DND-41 (cell line): ENCODE results near the gene OTUD3.

Experiments
- ATAC-seq: fragments of 200-7000 bp; cut with Tn5 transposase; 3 replicates; pipeline ENCODE4 v1.9.1; 2021; ENCODE audit warnings: low read depth; ENCODE audit not compliant: insufficient read depth
- DNase-seq: peaks from one replicate; pipeline ENCODE4 v3.0.0-alpha.2; 2020
- H2AFZ ChIP-seq: 2 replicates; pipeline ENCODE4 v1.6.0; 2012; ENCODE audit warnings: low read depth, low read length
- H3K27ac ChIP-seq: 2 replicates; pipeline ENCODE4 v1.5.1; 2012; ENCODE audit warnings: low read length, inconsistent platforms
- H3K27me3 ChIP-seq: fragments of 200-600 bp; sonication (generic); 2 replicates; pipeline ENCODE4 v1.6.0; 2012; ENCODE audit warnings: low read length, mild to moderate bottlenecking, inconsistent platforms; ENCODE audit not compliant: insufficient read depth, poor library complexity
- H3K36me3 ChIP-seq: 2 replicates; pipeline ENCODE4 v1.5.1; 2012; ENCODE audit warnings: low read length, inconsistent platforms; ENCODE audit not compliant: insufficient read depth
- H3K4me1 ChIP-seq: 2 replicates; pipeline ENCODE4 v1.5.1; 2012; ENCODE audit warnings: mild to moderate bottlenecking, low read length; ENCODE audit not compliant: insufficient read depth
- H3K4me2 ChIP-seq: 2 replicates; pipeline ENCODE4 v1.6.0; 2012; ENCODE audit warnings: mild to moderate bottlenecking, moderate library complexity, low read length, inconsistent platforms; ENCODE audit not compliant: insufficient read depth
- H3K4me3 ChIP-seq, 2 experiments: fragments of 200-600 bp in 1 of 2; shearing (Covaris generic) in 1 of 2; 2 replicates each; pipeline ENCODE4 v1.5.1; 2012 to 2016; ENCODE audit warnings: inconsistent platforms in 2 of 2, low read length in 2 of 2, mild to moderate bottlenecking in 2 of 2, low read depth in 1 of 2, moderate library complexity in 1 of 2
- H3K79me2 ChIP-seq: 2 replicates; pipeline ENCODE4 v1.6.0; 2012; ENCODE audit warnings: low read length, inconsistent platforms; ENCODE audit not compliant: insufficient read depth
- H3K9ac ChIP-seq: 2 replicates; pipeline ENCODE4 v1.6.0; 2012; ENCODE audit warnings: low read depth, mild to moderate bottlenecking, inconsistent platforms, low read length, moderate library complexity
- H3K9me3 ChIP-seq: 2 replicates; pipeline ENCODE4 v1.5.1; 2012; ENCODE audit warnings: low read length, moderate library complexity, mild to moderate bottlenecking, inconsistent platforms; ENCODE audit not compliant: insufficient read depth, severe bottlenecking
- H4K20me1 ChIP-seq: 2 replicates; pipeline ENCODE4 v1.6.0; 2012; ENCODE audit warnings: low read length; ENCODE audit not compliant: insufficient read depth
- CTCF ChIP-seq: IDR thresholded peaks from 2 replicates; pipeline ENCODE4 v1.5.1; 2012; ENCODE audit warnings: borderline replicate concordance, low read length, moderate library complexity, mild to moderate bottlenecking; ENCODE audit not compliant: poor library complexity, severe bottlenecking; ENCODE audit errors: extremely low read depth
- EZH2 ChIP-seq: IDR thresholded peaks from 3 replicates; pipeline ENCODE4 v1.6.1; 2012; ENCODE audit warnings: borderline replicate concordance, low read depth, mild to moderate bottlenecking, moderate library complexity, low read length, inconsistent platforms; ENCODE audit not compliant: severe bottlenecking

OTUD3 gene

GRCh38 chr1:19918057-19918456 is 35.9 kb downstream of the OTUD3 start:
- ATAC-seq (peak; percentile 84), DNase-seq (peak; percentile 76)
- H3K79me2 ChIP-seq, result no peaks in the 10 kb centered on the region
- no peak overlapping the region for H3K4me3 ChIP-seq
- H3K27me3 ChIP-seq, result no peaks in the 10 kb centered on the region
- H3K4me2 ChIP-seq, result no peak overlapping the region
- no peaks in the 10 kb centered on the region for H3K4me1 ChIP-seq
- no peak overlapping the region for H2AFZ ChIP-seq
- no peak overlapping the region for H3K27ac ChIP-seq
- peak; percentile 92 for TF ChIP-seq CTCF
- no peak for TF ChIP-seq EZH2
- peaks cover 23% of the 10 kb centered on the region for H3K36me3 ChIP-seq
- H3K9ac ChIP-seq, result no peak overlapping the region
- no peaks in the 10 kb centered on the region for H4K20me1 ChIP-seq
- H3K9me3 ChIP-seq, result no peaks in the 10 kb centered on the region

- Histone ChIP-seq H3K4me3 (no peak overlapping the region), H3K79me2 (no peaks in the 10 kb centered on the region), H4K20me1 (no peaks in the 10 kb centered on the region), H3K27me3 (no peaks in the 10 kb centered on the region), H2AFZ (no peak overlapping the region), H3K36me3 (0 out of 2 replicates have a peak, but pooled peaks cover 1% of the 10 kb centered on the region), H3K27ac (no peak overlapping the region), H3K9ac (no peak overlapping the region), H3K4me1 (no peaks in the 10 kb centered on the region), H3K9me3 (no peaks in the 10 kb centered on the region), H3K4me2 (no peak overlapping the region)
- DNase-seq, result no peak
- no peak for ATAC-seq
- TF ChIP-seq CTCF (no peak), EZH2 (no peak)
These were observed 38.0 kb downstream of the OTUD3 start for GRCh38 chr1:19920132-19920710.

DNA sequence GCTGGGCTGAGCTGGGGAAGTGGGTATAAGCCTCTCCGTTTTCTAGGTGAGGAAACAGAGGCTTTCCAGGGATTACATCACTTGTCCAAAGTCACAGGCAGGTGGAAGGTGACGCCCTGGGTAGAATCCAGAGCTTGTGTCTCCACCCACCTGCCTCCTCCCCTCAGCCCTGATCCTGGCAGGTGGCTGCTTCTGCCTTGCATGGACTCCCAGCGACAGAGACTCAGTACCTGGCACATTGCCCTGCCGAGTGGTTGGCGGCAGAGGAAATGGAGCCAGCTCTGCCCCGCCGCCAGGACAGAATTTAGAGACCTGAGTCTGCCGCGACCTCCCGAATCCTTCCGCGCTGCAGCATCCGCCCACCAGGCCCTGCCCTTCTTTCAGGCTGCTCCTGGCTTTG is 39.1 kb downstream of the OTUD3 start:
- no peak overlapping the region for H3K4me2 ChIP-seq
- no peaks in the 10 kb centered on the region for H3K27me3 ChIP-seq
- H2AFZ ChIP-seq, result no peak overlapping the region
- ATAC-seq (no peak), DNase-seq (no peak)
- no peak overlapping the region for H3K9ac ChIP-seq
- TF ChIP-seq EZH2, result no peak
- TF ChIP-seq CTCF, result no peak
- no peak overlapping the region for H3K27ac ChIP-seq
- H3K4me3 ChIP-seq, result no peak overlapping the region
- no peaks in the 10 kb centered on the region for H3K36me3 ChIP-seq
- H3K79me2 ChIP-seq, result no peaks in the 10 kb centered on the region
- H4K20me1 ChIP-seq, result no peaks in the 10 kb centered on the region
- no peaks in the 10 kb centered on the region for H3K4me1 ChIP-seq
- no peaks in the 10 kb centered on the region for H3K9me3 ChIP-seq
